Parathyroid adenoma (tissue), 2 donors: ENCODE results near the gene SNRPD3.

Experiments
- H2AFZ ChIP-seq: fragments of 300-600 bp; sonication (generic); one replicate; pipeline ENCODE4 v1.7.0; 2017; ENCODE audit warnings: antibody characterized with exemption, mild to moderate bottlenecking
- H3K27ac ChIP-seq: fragments of 300-600 bp; sonication (generic); one replicate; pipeline ENCODE4 v1.7.0; 2017
- H3K27me3 ChIP-seq: fragments of 300-600 bp; sonication (generic); one replicate; pipeline ENCODE4 v1.7.0; 2017; ENCODE audit warnings: low read length; ENCODE audit not compliant: control insufficient read depth, insufficient read depth
- H3K36me3 ChIP-seq: fragments of 300-600 bp; sonication (generic); one replicate; pipeline ENCODE4 v1.7.0; 2017; ENCODE audit warnings: low read length; ENCODE audit not compliant: control insufficient read depth, insufficient read depth
- H3K4me1 ChIP-seq: fragments of 300-600 bp; sonication (generic); one replicate; pipeline ENCODE4 v1.7.0; 2017; ENCODE audit warnings: control low read depth
- H3K4me2 ChIP-seq: fragments of 300-600 bp; sonication (generic); one replicate; pipeline ENCODE4 v1.7.0; 2017; ENCODE audit warnings: low read length
- H3K4me3 ChIP-seq: fragments of 300-600 bp; sonication (generic); one replicate; pipeline ENCODE4 v1.7.0; 2017; ENCODE audit warnings: low read depth, low read length
- H3K79me2 ChIP-seq: fragments of 300-600 bp; sonication (generic); one replicate; pipeline ENCODE4 v1.7.0; 2017; ENCODE audit warnings: control low read depth
- H3K9ac ChIP-seq: fragments of 300-600 bp; sonication (generic); one replicate; pipeline ENCODE4 v1.7.0; 2017; ENCODE audit warnings: mild to moderate bottlenecking
- H3K9me3 ChIP-seq: fragments of 300-600 bp; sonication (generic); one replicate; pipeline ENCODE4 v1.7.0; 2017; ENCODE audit warnings: low read length; ENCODE audit not compliant: control insufficient read depth
- TF ChIP-seq, protein P1 (sequence below): fragments of 300-600 bp; sonication (generic); IDR thresholded peaks from one replicate; pipeline ENCODE4 v1.7.0; 2017; ENCODE audit warnings: antibody characterized with exemption, mild to moderate bottlenecking
- donor health status: primary hyperparathyroidism.

SNRPD3 gene

GRCh38 chr22:24516301-24516737, 39.5 kb upstream of the SNRPD3 start:
- no peaks in the 10 kb centered on the region for H3K79me2 ChIP-seq
- no peak overlapping the region for H3K4me3 ChIP-seq
- H3K36me3 ChIP-seq, result no peaks in the 10 kb centered on the region
- TF ChIP-seq, protein P1, sequence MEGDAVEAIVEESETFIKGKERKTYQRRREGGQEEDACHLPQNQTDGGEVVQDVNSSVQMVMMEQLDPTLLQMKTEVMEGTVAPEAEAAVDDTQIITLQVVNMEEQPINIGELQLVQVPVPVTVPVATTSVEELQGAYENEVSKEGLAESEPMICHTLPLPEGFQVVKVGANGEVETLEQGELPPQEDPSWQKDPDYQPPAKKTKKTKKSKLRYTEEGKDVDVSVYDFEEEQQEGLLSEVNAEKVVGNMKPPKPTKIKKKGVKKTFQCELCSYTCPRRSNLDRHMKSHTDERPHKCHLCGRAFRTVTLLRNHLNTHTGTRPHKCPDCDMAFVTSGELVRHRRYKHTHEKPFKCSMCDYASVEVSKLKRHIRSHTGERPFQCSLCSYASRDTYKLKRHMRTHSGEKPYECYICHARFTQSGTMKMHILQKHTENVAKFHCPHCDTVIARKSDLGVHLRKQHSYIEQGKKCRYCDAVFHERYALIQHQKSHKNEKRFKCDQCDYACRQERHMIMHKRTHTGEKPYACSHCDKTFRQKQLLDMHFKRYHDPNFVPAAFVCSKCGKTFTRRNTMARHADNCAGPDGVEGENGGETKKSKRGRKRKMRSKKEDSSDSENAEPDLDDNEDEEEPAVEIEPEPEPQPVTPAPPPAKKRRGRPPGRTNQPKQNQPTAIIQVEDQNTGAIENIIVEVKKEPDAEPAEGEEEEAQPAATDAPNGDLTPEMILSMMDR, result no peak
- no peaks in the 10 kb centered on the region for H3K4me1 ChIP-seq
- H2AFZ ChIP-seq, result no peak overlapping the region
- H3K27me3 ChIP-seq, result no peaks in the 10 kb centered on the region
- H3K4me2 ChIP-seq, result no peak overlapping the region
- no peak overlapping the region for H3K27ac ChIP-seq
- H3K9ac ChIP-seq, result no peak overlapping the region
- no peaks in the 10 kb centered on the region for H3K9me3 ChIP-seq

- no peaks in the 10 kb centered on the region for H3K79me2 ChIP-seq
- H3K4me3 ChIP-seq, result no peak overlapping the region
- H3K4me1 ChIP-seq, result no peaks in the 10 kb centered on the region
These were observed 38.4 kb upstream of the SNRPD3 start for GRCh38 chr22:24517446-24517845.

DNA sequence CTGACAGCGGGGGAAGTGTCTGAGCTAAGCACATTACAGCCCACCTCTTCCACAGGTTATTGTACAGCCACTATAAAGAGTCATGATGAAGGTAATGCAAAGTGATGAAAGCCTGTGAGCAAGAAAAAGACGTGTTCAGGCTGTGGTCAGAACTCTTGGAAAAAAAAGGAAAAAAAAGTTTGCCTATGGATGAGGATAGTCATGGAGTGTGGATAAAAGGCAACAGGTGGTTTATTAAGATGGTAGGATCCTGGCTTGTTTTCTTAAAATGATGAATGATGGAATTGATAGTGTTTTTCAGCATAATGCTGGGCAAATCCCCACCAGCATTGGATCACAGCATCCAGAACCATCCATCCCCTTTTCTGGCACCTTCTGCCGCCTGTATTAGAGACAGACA, 37.6 kb upstream of the SNRPD3 start:
- Histone ChIP-seq H3K79me2 (no peaks in the 10 kb centered on the region), H3K9ac (no peak overlapping the region), H3K4me2 (no peak overlapping the region), H3K27ac (no peak overlapping the region), H3K4me1 (no peaks in the 10 kb centered on the region), H3K4me3 (no peak overlapping the region), H2AFZ (no peak overlapping the region), H3K27me3 (no peaks in the 10 kb centered on the region), H3K9me3 (no peaks in the 10 kb centered on the region), H3K36me3 (no peaks in the 10 kb centered on the region)
- TF ChIP-seq, protein P1, result no peak

More at GRCh38 chr22:24517446-24517845, 38.4 kb upstream of the SNRPD3 start:
- no peaks in the 10 kb centered on the region for H3K27me3 ChIP-seq
- no peak overlapping the region for H2AFZ ChIP-seq
- H3K27ac ChIP-seq, result no peak overlapping the region
- no peak overlapping the region for H3K9ac ChIP-seq
- H3K4me2 ChIP-seq, result no peak overlapping the region
- H3K9me3 ChIP-seq, result no peaks in the 10 kb centered on the region
- TF ChIP-seq, protein P1, result no peak
- H3K36me3 ChIP-seq, result no peaks in the 10 kb centered on the region

- H3K4me2 ChIP-seq, result no peak overlapping the region
- H3K27ac ChIP-seq, result no peak overlapping the region
- H3K9ac ChIP-seq, result no peak overlapping the region
- TF ChIP-seq, protein P1, result no peak
- H3K4me1 ChIP-seq, result no peaks in the 10 kb centered on the region
- H2AFZ ChIP-seq, result no peak overlapping the region
- H3K27me3 ChIP-seq, result no peaks in the 10 kb centered on the region
- H3K36me3 ChIP-seq, result no peaks in the 10 kb centered on the region
- no peaks in the 10 kb centered on the region for H3K79me2 ChIP-seq
- H3K9me3 ChIP-seq, result no peaks in the 10 kb centered on the region
- H3K4me3 ChIP-seq, result no peak overlapping the region
These were observed 36.9 kb upstream of the SNRPD3 start for GRCh38 chr22:24518771-24519485.

- no peak overlapping the region for H2AFZ ChIP-seq
- H3K9ac ChIP-seq, result no peak overlapping the region
- no peaks in the 10 kb centered on the region for H3K79me2 ChIP-seq
- H3K4me1 ChIP-seq, result no peaks in the 10 kb centered on the region
- no peak overlapping the region for H3K4me2 ChIP-seq
- no peak overlapping the region for H3K4me3 ChIP-seq
- TF ChIP-seq, protein P1, result no peak
- H3K36me3 ChIP-seq, result no peaks in the 10 kb centered on the region
- no peak overlapping the region for H3K27ac ChIP-seq
- H3K9me3 ChIP-seq, result no peaks in the 10 kb centered on the region
- H3K27me3 ChIP-seq, result no peaks in the 10 kb centered on the region
These were observed 36.3 kb upstream of the SNRPD3 start for GRCh38 chr22:24519496-24519895.
